Suppressor macrophage treated with lipopolysaccharide for 4 hours (primary cell): ENCODE measurements around the gene PRPH.
"Not testable (repeated sequence)": the region's sequence is repeated elsewhere in the genome, so short reads cannot be mapped to it uniquely, and the experiment has no call there.

ENCODE experiments used
- DNase-seq: peaks from one replicate; pipeline ENCODE4 v3.0.0-alpha.2; 2020

The PRPH gene

GRCh38 chr12:49295082-49295936 is at the start of gene PRPH:
TSS of gene PRPH (plus strand) at chr12:49295147. CDS start at chr12:49295201, 54 bp downstream.
- no peak for DNase-seq

- DNase-seq = no peak
Observed at GRCh38 chr12:49251357-49251756, 43.6 kb upstream of the PRPH start.

GRCh38 chr12:49253033-49253623 is 41.8 kb upstream of the PRPH start:
- no peak for DNase-seq

- not testable (repeated sequence) for DNase-seq
Observed at GRCh38 chr12:49255456-49255855, 39.5 kb upstream of the PRPH start.

GRCh38 chr12:49255857-49256637 is 38.9 kb upstream of the PRPH start:
- DNase-seq = no peak

GRCh38 chr12:49257508-49258184 is 37.3 kb upstream of the PRPH start:
- DNase-seq = not testable (repeated sequence)

GRCh38 chr12:49259452-49259851 is 35.5 kb upstream of the PRPH start:
- no peak for DNase-seq

GRCh38 chr12:49260166-49260565 is 34.8 kb upstream of the PRPH start:
- peak; percentile 53 for DNase-seq

- no peak for DNase-seq
Observed at GRCh38 chr12:49260571-49261363, 34.2 kb upstream of the PRPH start.

- no peak for DNase-seq
Observed at GRCh38 chr12:49261721-49262120, 33.2 kb upstream of the PRPH start.

GRCh38 chr12:49263400-49263763 is 31.6 kb upstream of the PRPH start:
- no peak for DNase-seq

GRCh38 chr12:49264466-49264872 is 30.5 kb upstream of the PRPH start:
- DNase-seq = peak; percentile 43

- DNase-seq = peak; percentile 97
Observed at GRCh38 chr12:49264873-49265792, 29.8 kb upstream of the PRPH start, which contains the start of gene TUBA1C. TSS of gene TUBA1C (plus strand) at chr12:49265082. CDS start at chr12:49265182, 100 bp downstream.

GRCh38 chr12:49269191-49269590 is 25.8 kb upstream of the PRPH start:
- DNase-seq = not testable (repeated sequence)

GRCh38 chr12:49272790-49273725 is 21.9 kb upstream of the PRPH start:
- no peak for DNase-seq

- DNase-seq = no peak
Observed at GRCh38 chr12:49273726-49274395, 21.1 kb upstream of the PRPH start.

GRCh38 chr12:49274396-49275069 is 20.4 kb upstream of the PRPH start:
- no peak for DNase-seq
